Esophagus muscularis mucosa (tissue), 4 donors: ENCODE measurements around the gene UNC5CL.

ENCODE experiments used
- CTCF ChIP-seq, 3 experiments: fragments of 200-600 bp in 2 of 3; fragments of 450-650 bp in 1 of 3; sonication (generic) in 2 of 3; IDR thresholded peaks; one replicate each; pipeline ENCODE4 v1.5.1; 2017 to 2019; ENCODE audit warnings: antibody characterized with exemption in 3 of 3, mild to moderate bottlenecking in 2 of 3, moderate library complexity in 1 of 3
- EP300 ChIP-seq: sonication (generic); formaldehyde crosslinking; IDR thresholded peaks from one replicate; pipeline ENCODE4 v1.6.1; 2017; ENCODE audit warnings: antibody characterized with exemption
- POLR2A ChIP-seq: fragments of 450-650 bp; IDR thresholded peaks from one replicate; pipeline ENCODE4 v1.6.1; 2017; ENCODE audit warnings: antibody characterized with exemption, moderate library complexity, mild to moderate bottlenecking, low read depth
- POLR2AphosphoS5 ChIP-seq, 2 donors: sonication (generic); formaldehyde crosslinking; IDR thresholded peaks; one replicate each; pipeline ENCODE4 v1.6.1; 2017; ENCODE audit warnings: antibody characterized with exemption in 2 of 2

GRCh38 chr6:41074692-41075436 lies 35.8 kb upstream of the UNC5CL start:
- TF ChIP-seq EP300 (no peak), CTCF (IDR thresholded peaks at IDR 0.05) (no peak), POLR2AphosphoS5 (IDR thresholded peaks at IDR 0.05) (no peak), POLR2A (no peak)
